Measurements from ENCODE around the gene PTPN14.

The PTPN14 gene

GRCh38 chr1:214331180-214331579 lies 220.2 kb downstream of the PTPN14 start:
- Histone ChIP-seq H3K4me3 (ENCODE audit: low read length, poor library complexity, severe bottlenecking) (no peak overlapping the region), H3K79me2 (ENCODE audit: insufficient read depth, low read length) (no peaks in the 10 kb centered on the region), H3K9me3 (ENCODE audit: insufficient read depth, low read depth, low read length) (no peaks in the 10 kb centered on the region), H3F3A (ENCODE audit: low read depth) (0 out of 2 replicates have a peak, but pooled peaks cover 5% of the 10 kb centered on the region), H3K27me3 (ENCODE audit: insufficient read depth, low read length, poor library complexity, severe bottlenecking) (no peaks in the 10 kb centered on the region), H3K9ac (ENCODE audit: low read depth, low read length, poor library complexity, severe bottlenecking) (no peak overlapping the region), H4K20me1 (ENCODE audit: insufficient read depth, low read length, poor library complexity, severe bottlenecking) (no peaks in the 10 kb centered on the region), H3K4me1 (ENCODE audit: insufficient read depth, low read length, poor library complexity, severe bottlenecking) (peaks cover 25% of the 10 kb centered on the region), H2AFZ (ENCODE audit: low read length) (no peak overlapping the region), H3K4me2 (ENCODE audit: low read depth, low read length, poor library complexity, severe bottlenecking) (no peak overlapping the region), H3K36me3 (ENCODE audit: insufficient read depth, low read length) (peaks cover 76% of the 10 kb centered on the region), H3K9me2 (replicated peaks; ENCODE audit: low read depth, low read length) (no peaks in the 10 kb centered on the region)
- TF ChIP-seq EZH2phosphoT487 (IDR thresholded peaks at IDR 0.05; ENCODE audit: borderline replicate concordance) (no peak), CTCF (conservative IDR thresholded peaks at IDR 0.05; ENCODE audit: low read length) (no peak)

- H3K36me3 ChIP-seq (ENCODE audit: insufficient read depth, low read length): peaks cover 73% of the 10 kb centered on the region
- H3K9me3 ChIP-seq (ENCODE audit: insufficient read depth, low read depth, low read length): no peaks in the 10 kb centered on the region
- no peak overlapping the region for H3K9ac ChIP-seq (ENCODE audit: low read depth, low read length, poor library complexity, severe bottlenecking)
Measured at GRCh38 chr1:214330715-214331114, 220.7 kb downstream of the PTPN14 start.

GRCh38 chr1:214330222-214330621 lies 221.2 kb downstream of the PTPN14 start:
- H3K4me1 ChIP-seq (ENCODE audit: insufficient read depth, low read length, poor library complexity, severe bottlenecking): peaks cover 27% of the 10 kb centered on the region
- 0 out of 2 replicates have a peak, but pooled peaks cover 5% of the 10 kb centered on the region for H3F3A ChIP-seq (ENCODE audit: low read depth)
- H3K4me2 ChIP-seq (ENCODE audit: low read depth, low read length, poor library complexity, severe bottlenecking): no peak overlapping the region
- H2AFZ ChIP-seq (ENCODE audit: low read length): no peak overlapping the region
- no peaks in the 10 kb centered on the region for H4K20me1 ChIP-seq (ENCODE audit: insufficient read depth, low read length, poor library complexity, severe bottlenecking)
- no peaks in the 10 kb centered on the region for H3K27me3 ChIP-seq (ENCODE audit: insufficient read depth, low read length, poor library complexity, severe bottlenecking)
- H3K79me2 ChIP-seq (ENCODE audit: insufficient read depth, low read length): no peaks in the 10 kb centered on the region
- no peak overlapping the region for H3K9ac ChIP-seq (ENCODE audit: low read depth, low read length, poor library complexity, severe bottlenecking)
- no peaks in the 10 kb centered on the region for H3K9me3 ChIP-seq (ENCODE audit: insufficient read depth, low read depth, low read length)
- no peaks in the 10 kb centered on the region for H3K9me2 ChIP-seq (replicated peaks; ENCODE audit: low read depth, low read length)
- peaks cover 74% of the 10 kb centered on the region for H3K36me3 ChIP-seq (ENCODE audit: insufficient read depth, low read length)
- TF ChIP-seq EZH2phosphoT487 (IDR thresholded peaks at IDR 0.05; ENCODE audit: borderline replicate concordance): no peak
- TF ChIP-seq CTCF (conservative IDR thresholded peaks at IDR 0.05; ENCODE audit: low read length): no peak
- H3K4me3 ChIP-seq (ENCODE audit: low read length, poor library complexity, severe bottlenecking): no peak overlapping the region

More at GRCh38 chr1:214330715-214331114, 220.7 kb downstream of the PTPN14 start:
- Histone ChIP-seq H3F3A (ENCODE audit: low read depth) (0 out of 2 replicates have a peak, but pooled peaks cover 5% of the 10 kb centered on the region), H3K27me3 (ENCODE audit: insufficient read depth, low read length, poor library complexity, severe bottlenecking) (no peaks in the 10 kb centered on the region), H3K4me2 (ENCODE audit: low read depth, low read length, poor library complexity, severe bottlenecking) (no peak overlapping the region), H3K9me2 (replicated peaks; ENCODE audit: low read depth, low read length) (no peaks in the 10 kb centered on the region), H4K20me1 (ENCODE audit: insufficient read depth, low read length, poor library complexity, severe bottlenecking) (no peaks in the 10 kb centered on the region), H3K4me1 (ENCODE audit: insufficient read depth, low read length, poor library complexity, severe bottlenecking) (peaks cover 27% of the 10 kb centered on the region), H3K4me3 (ENCODE audit: low read length, poor library complexity, severe bottlenecking) (no peak overlapping the region), H2AFZ (ENCODE audit: low read length) (no peak overlapping the region), H3K79me2 (ENCODE audit: insufficient read depth, low read length) (no peaks in the 10 kb centered on the region)
- TF ChIP-seq EZH2phosphoT487 (IDR thresholded peaks at IDR 0.05; ENCODE audit: borderline replicate concordance): no peak
- no peak for TF ChIP-seq CTCF (conservative IDR thresholded peaks at IDR 0.05; ENCODE audit: low read length)
